HG02623 (cell line): ENCODE measurements around the gene JUND.

ENCODE experiments used
- ATAC-seq: cut with Tn5 transposase; IDR thresholded peaks from one replicate; pipeline ENCODE4 v1.9.1; 2021; ENCODE audit warnings: moderate library complexity; ENCODE audit not compliant: unreplicated experiment

Gene JUND

DNA sequence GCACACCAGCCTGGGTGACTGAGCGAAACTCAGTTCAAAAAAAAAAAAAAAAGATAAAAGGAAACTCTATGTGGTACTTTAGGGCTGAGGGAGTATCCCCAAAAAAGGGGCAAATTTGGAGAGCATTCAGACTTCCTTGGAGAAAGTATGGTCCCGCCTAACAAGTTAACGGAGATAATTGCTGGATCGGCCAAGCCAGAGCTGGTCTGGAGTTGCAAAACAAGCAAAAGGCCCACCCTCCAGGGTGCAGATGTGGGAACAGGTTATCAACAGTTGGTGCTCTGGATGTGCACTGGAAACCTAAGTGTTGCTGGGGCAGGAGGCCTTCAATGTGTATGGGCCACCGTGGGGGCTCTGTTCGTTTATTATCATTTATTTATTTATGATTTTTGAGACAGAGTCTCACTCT is 10.0 kb downstream of the JUND start:
- ATAC-seq: no peak

DNA sequence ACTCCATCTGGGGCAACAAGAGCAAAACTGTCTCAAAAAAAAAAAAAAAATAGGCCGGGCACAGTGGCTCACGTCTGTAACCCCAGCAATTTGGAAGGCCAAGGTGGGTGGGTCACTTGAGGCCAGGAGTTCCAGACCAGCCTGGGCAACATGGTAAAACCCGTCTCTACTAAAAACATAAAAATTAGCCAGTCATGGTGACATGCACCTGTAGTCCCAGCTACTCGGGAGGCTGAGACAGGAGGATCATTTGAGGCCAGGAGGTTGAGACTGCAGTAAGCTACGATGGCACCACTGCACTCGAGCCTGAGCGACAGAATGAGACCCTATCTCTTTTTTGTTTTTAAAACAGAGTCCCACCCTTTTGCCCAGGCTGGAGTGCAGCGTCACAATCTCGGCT is 11.1 kb downstream of the JUND start:
- no peak for ATAC-seq

DNA sequence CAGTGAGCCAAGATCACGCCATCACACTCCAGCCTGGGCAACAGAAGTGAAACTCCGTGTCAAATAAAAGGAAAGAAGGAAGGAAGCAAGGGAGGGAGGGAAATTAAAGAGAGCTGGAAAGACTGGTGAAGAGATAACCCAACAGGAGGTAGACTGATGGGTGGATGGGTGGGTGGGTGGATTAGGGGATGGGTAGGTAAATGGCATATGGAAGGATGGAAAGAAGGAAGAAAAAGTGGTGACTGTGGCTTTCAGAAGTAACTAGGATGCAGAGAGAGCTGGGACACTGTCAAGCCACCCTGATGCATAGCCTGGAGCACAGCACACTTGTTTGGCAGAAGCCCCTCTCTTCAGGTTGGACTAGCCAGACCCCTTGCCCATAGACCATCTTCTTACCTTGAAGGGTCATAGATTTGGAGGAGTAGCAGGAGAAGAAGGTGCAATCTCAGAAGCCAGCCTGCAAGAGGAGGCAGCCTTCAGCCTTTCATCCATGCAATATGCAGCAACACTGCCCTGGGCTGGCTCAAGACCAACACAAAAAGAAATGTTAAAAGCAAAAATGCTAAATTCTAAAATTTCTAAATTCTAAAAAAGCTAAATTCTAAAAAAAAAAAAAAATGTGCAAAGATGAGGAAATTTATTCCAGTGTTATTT is 12.2 kb downstream of the JUND start:
- ATAC-seq: no peak

DNA sequence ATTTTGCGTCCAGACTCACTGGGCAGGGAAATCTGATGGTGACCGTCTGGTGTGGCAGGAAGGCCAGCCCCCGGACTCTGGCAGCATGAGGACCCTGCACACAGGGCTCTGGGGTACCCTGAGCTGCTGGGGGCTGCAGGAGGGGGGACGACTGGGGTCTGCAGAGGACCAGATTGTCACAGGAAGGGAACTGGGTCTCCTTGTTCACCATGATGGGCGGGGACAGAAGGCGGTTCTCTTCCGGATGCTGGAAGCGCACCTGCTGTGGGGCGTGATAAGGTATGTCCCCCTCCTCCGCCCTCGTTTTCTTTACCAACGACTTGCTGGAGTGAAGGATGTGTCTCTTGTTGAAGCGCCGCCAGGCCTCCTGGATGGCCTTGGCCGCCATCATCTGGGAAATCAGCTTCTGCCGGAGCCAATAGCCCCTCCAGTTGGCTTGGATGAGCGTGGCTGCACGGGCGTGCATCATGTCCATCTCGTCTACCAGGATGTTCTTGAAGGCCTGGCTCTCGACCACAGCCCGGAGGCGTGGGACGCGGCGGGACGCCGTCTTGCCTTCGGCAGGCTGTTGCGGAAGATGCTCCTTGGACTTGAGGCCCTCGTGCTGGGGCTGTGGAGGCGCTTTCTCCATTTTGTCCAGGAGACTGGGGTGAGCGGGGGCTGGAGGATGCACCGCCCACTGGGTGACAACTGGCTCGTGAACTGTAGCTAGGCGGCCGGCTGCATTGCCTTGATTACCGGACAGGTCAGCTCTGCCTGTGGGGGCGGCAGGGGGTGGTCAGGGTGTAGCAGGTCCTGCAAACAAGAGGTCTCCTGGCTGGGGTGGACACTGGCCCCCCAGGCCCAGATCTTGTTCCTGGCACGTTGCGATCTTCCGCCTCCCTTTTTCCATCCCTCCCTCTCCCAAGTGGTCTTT is 14.4 kb downstream of the JUND start:
- ATAC-seq: no peak

DNA sequence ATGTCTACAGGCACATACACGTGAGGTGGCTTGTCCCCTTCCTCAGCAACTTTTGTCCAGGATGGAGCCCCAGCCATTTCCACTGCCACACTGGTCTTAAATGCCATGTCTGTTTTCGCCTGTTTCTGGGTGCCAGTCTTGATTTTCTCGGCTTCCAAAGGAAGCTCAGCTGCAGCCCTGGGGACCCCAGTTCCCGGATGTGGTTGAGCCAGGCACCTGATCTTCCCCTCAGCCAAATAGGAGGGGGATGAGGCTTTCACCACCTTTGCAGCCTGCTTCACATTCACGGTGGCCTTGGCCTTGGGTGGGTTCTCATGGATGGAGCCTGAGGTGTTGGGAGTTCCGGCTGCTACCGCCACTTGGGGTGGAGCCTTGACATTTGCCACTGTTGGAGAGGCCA is 15.8 kb downstream of the JUND start:
- ATAC-seq: no peak

DNA sequence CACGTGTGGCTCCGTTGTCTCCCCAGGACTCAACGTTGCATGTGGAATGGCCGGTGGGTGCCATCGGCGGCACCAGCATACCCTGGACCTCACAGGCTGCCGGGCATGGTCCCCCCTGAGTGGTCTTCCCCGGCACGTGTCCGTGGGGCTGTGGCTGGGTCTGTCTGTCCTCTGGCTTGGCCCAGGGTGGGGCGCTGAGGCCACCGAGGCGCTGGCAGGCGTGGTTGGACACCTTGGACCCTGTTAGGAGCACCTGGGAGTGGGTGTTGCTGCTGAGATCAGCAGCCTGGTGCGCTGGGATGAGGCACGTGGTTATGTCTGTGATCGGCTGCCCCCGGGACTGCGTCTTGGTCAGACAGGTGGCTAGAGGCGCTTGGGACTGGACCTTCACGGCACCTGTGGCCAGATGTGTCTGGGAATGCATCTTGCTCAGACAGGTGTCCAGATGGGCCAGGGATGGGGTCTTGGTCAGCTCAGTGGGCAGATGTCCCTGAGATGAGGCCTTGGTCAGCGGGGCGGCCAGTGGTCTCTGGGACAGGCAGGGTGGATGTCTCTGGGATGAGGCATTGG is 16.4 kb downstream of the JUND start:
- no peak for ATAC-seq

DNA sequence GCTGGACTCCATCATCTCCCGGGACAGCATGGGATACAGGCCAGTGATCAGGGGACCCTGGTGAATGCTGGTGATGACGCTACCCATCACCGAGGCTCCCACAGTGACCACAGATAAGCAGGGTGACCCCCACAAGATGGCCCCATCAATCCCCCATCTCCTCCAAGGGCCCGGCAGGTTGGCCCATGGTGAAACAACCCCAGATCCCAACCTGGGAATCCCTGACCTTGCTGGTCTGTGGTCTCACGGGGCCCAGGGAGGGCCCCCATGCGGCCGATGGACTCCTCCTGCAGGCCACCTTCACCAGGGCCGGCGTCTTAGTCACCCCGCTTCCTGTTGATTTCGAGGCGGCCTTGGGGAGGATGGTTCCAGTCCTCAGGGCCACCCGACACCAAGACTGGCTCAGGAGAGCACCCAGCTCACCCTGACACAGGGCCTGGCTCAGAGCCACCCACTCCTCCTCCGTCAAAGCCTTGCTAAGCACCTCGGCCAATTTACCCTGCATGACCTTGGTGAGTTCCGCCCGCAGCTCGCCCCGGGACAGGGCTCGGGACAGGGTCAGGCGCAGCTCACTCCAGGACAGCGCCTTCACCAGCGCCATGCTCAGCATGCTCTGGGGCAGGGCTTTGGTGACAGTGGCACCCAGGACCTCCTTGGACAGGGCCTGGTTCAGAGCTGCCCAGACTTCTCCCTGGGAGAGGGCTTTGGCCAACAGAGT is 17.1 kb downstream of the JUND start:
- no peak for ATAC-seq

DNA sequence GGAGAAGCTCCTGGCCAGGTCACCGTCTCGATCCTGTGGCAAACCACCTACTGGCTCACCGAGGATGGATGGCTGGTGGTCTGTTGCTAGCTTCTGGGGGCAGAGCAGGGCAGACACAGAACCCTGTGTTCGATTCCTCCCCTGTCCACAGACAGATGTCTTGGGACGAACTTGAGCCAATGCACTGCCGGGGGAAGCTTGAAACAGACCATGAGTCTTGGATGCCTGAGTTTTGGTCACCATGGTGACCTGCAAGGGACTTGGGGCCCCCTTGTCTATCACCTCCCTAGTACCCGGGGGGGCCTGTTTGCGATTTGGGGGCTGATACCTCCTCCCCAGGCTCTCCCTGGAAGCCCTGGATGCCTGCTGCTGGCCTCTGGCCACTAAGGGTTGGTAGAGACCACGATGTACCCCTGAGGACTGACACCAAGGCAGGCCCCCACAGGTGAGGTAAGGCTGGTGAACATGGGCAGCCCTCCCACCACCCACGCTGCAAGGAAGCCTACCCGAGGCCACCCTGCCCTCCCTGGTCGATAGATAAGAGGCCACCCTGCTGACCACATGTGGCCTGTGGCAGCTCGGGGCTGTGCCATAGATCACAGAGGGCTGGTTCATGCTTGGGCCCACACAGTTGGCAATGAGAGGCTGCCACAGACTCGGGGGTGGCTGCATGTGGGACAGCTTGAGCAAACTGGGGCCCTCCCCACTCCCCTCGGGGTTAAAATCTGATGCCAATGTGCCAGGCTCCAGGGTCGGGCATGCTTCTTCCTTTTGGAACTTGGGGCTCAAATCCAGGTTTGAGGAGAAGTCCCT is 17.9 kb downstream of the JUND start:
- ATAC-seq: no peak

DNA sequence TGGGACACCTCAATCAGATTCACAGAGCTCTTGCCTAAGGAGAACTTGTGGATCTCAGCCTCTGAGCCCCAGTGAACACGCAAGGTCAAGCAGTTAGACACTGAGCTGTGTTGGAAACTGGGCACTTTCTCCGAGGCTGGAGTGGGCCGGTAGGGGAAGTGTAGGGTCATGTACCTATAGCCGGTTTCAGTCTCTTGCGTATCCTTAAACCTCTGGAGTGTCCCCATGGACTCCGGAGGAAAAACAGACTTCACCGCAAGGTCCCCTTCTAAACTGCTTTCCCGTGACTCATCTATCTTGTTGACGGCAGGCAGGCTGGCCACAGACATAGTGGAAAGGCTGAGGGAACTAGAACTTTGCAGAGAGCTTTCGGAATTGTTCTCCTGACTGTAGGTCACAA is 18.5 kb downstream of the JUND start:
- ATAC-seq: no peak

DNA sequence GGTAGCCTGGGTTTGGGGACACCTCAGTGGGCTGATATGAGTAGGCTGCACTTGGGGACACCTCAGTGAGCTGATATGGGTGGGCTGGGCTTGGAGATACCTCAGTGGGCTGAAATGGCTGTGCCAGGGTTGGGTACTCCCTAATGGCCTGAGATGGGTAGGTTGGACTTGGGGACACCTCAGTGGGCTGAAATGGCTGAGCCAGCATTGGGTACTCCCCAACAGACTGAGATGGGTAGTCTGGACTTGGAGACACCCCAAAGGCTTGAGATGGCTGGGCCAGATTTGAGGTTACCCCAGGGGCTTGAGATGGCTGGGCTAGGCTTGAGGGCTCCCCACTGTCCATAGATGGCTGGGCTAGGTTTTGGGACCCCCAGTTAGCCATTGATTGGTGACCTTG is 19.3 kb downstream of the JUND start:
- ATAC-seq: no peak

DNA sequence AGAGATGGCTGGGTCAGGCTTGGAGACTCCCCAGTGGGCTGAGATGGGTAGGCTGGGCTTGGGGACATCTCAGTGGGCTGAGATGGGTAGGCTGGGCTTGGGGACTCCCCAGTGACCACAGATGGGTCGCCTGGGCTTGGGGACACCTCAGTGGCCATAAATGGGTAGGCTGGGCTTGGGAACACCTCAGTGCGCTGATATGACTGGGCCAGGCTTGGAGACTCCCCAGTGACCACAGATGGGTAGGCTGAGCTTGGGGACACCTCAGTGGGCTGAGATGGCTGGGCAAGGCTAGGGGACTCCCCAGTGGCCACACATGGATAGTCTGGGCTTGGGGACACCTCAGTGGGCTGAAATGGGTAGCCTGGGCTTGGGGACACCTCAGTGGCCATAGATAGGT is 19.9 kb downstream of the JUND start:
- ATAC-seq: no peak

DNA sequence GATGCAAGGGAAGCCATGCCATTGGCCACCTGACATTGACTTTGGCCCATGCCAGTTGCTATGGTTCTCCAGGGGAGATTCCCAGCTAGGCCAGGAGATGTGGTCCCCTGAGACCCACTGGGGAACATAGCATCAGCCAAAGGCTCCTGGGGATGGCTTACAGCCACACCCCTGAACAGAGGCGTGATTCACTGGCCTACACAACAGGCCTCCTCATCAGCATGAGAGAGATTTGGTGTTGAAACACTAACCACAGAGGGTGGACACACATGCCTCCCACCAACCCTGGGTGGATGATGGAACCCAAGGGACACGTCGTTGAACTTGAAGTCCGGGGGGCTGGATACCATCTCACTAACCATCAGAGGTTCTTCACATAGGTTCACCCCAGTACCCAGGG is 21.5 kb downstream of the JUND start:
- no peak for ATAC-seq

DNA sequence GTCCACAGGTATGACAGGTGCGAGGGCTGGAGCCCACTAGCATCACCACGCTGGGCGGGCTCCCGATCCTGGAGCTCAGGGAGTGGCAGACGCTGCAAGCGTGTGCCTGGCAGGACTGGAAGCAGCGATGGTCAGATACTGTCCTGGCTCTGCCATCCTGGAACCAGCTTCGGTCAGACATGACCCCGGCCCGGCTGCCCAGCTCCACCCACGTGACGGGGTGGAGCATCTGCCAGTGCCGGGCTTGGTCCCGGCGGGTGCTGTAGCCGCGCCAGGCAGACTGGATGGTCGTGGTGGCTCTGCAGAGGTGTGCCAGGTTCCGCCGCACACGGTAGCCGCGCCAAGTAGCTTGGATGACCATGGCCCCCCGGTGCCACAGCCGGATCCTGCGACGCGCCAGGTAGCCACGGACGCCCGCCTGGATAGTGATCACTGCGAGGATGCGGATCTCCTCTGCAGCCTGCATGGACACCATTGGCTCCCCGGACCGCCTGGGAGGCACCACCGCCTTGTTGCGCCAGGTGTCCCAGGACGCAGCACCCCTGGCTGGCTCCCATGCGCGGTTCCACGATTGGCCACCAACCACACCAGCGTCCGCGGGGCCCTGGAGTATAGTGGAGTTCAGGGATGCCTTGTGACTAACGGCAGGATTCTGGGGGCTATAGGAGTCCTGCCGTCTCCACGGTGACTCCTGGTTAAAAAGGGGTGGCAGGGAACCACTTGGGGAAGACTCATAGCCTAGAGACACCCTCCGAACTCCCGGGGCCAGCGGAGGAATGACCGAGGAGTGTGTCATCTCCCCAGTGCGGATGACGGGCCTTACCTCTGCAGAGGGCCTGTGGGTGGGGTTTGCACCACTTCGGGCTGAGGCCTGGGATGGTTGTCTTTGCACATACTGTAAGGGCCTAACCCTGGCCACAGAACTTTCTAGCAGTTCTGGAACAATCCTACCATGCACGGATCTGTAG is 23.6 kb downstream of the JUND start:
- ATAC-seq: no peak

DNA sequence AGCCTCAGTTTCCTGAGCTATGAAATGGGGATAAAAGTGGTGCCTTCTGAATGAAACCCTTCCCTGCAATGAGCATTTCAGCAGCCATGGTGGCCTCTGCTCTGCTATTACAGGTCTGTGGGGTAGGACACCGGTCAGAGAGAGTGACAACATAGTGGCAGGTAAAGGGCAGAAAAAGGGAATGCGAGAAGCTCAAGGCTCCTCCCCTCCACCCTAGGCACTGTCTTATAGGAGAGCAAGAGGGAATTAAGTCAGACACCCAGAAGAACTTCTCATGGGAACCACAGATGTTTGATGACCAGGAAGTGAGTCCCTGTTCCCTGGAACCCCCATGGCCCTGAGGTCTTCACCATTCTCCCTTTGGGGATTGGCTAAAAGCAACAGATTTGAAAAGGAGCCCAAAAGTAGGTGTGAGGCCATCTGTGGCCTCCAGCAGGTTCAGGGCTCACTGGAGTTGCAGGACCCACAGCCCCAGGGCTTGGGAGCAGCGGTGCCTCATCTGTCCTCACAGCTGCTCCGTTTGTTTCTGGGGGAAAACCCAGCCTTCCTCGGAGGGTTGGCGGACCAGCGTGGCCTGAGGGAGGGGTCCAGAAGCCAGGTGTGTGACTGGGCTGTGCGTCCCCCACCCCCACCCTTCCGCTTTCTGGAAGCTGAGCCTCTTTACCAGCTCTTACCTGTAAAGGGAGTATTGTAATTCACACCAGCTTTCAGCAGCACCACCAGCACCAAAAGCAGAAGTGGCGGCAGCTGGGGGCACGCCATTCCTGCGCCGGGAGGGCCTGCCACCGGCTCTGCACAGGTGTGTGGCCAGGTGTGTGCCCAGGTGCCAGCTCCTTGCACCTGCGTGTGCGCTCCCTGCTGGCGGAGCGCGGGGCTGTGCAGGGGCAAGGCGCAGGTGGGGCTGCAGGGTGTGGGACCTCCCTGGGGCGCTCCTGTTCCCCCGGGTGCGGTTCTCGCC is 26.6 kb downstream of the JUND start:
- no peak for ATAC-seq

DNA sequence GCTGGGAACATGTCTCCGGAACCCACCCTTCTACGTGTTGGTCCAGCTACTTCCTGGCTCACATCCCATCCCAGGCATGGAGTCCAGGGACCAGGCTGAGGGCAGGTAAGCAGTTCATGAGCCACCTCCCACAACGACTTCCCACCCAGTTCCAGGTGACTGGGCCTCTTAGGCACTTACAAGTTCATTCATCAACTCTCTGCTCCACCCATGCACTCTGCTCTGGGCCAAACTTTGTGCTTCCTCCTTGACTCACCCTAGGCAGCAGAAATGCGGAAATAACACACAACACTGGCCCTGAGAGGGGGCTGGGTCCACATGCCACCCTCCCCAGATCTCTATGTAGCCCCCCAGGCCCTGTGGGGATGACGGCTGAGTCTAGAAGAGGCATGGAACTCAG is 27.7 kb downstream of the JUND start:
- ATAC-seq: no peak

DNA sequence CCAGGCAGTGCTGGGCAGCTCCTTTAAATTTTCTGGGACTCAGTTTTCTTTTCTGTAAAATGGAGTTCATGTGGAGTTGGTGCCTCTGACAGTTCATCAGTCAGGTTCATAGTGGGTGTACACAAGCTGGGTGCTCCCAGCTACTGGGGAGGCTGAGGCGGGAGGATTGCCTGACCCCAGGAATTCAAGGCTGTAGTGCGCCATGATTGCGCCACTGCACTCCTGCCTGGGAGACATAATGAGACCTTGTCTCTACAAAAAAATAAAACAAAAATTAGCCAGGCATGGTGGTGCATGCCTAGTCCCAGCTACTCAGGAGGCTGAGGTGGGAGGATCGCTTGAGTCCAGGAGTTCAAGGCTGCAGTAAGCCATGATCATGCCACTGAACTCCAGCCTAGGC is 28.3 kb downstream of the JUND start:
- ATAC-seq: no peak

DNA sequence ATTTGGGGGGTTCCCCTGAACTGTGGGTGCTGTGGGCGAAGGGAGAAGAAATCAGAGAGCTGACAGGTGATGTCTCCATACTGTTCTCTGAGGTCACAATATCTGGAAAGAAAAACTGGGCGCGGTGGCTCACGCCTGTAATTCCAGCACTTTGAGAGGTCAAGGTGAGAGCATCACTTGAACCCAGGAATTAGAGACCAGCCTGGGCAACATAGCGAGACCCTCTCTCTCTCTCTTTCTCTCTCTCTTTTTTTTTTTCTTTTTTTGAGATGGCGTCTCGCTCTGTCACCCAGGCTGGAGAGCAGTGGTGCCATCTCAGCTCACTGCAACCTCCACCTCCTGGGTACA is 29.1 kb downstream of the JUND start:
- ATAC-seq: no peak

DNA sequence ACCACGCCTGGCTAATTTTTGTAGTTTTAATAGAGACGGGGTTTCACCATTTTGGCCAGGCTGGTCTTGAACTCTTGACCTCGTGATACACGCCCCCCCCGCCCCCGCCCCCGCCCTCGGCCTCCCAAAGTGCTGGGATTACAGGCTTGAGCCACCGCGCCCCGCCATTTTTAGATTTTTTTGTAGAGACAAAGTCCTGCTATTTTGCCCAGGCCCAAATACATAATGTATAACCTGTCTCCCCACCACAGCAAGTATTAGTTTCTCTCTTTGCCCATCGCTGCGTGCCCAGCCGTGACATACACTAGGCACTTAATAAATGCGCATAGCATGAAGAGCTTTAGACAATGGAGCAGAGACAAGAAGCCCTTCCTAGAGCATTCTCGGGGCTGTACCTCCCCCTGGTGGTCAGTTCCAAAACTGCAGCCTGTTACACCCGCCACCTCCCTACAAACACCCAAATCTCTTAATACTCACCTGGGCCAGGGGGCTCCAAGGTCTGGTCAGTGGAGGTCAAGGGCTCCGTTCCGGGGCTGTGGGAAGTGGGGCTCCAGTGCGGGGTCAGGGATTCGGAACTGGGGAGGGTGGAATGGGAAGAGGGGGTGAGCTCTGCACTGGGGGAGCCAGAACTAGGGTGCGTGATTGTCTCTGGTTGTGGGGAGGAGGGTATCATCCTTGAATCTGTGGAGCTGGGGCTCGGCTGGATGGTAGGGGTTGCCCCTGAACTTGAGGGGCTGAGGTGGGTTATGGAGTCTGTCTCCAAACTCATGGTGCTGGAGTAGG is 29.6 kb downstream of the JUND start:
- ATAC-seq: no peak
